Panc1 (cell line): ENCODE measurements around the gene LRRIQ1. TPM values are rescaled to one million over a fixed set of nuclear protein-coding genes. Genes with fewer than 3 reads are reported as not detected.

Experiments
- ATAC-seq: fragments of 200-7000 bp; cut with Tn5 transposase; 2 replicates; pipeline ENCODE4 v1.9.1; 2020; ENCODE audit warnings: mild to moderate bottlenecking, moderate library complexity
- BruUV-seq: library from RNA; stranded (reverse); fragments of 400-500 nt; replicated peaks from 2 replicates; lab custom pipeline; 2021; lab: Mats Ljungman, UMichigan
- CTCF ChIA-PET: fragments of 300-600 bp; sonication (Branson Sonifier 250); formaldehyde crosslinking; loops from one replicate; lab custom pipeline; 2022; ENCODE audit warnings: antibody characterized with exemption; lab: Charles Lee
- POLR2A ChIA-PET: fragments of 300-600 bp; sonication (Branson Sonifier 250); formaldehyde crosslinking; loops from one replicate; lab custom pipeline; 2022; ENCODE audit warnings: antibody characterized with exemption; lab: Charles Lee
- DNase-seq: peaks from one replicate; pipeline ENCODE4 v3.0.0-alpha.2; 2010; ENCODE audit warnings: low read depth, low spot score
- H3K27ac ChIP-seq: 2 replicates; pipeline ENCODE4 v1.5.1; 2011; ENCODE audit warnings: mild to moderate bottlenecking, low read length, inconsistent platforms
- H3K27me3 ChIP-seq: fragments of 200-500 bp; sonication (Bioruptor generic); 2 replicates; pipeline ENCODE4 v1.6.0; 2014; ENCODE audit warnings: low read length, inconsistent platforms; ENCODE audit not compliant: control insufficient read depth, insufficient read depth
- H3K36me3 ChIP-seq: fragments of 200-500 bp; sonication (Bioruptor generic); 2 replicates; pipeline ENCODE4 v1.5.1; 2014; ENCODE audit warnings: inconsistent platforms, mild to moderate bottlenecking, low read length, moderate library complexity; ENCODE audit not compliant: control insufficient read depth, insufficient read depth
- H3K4me1 ChIP-seq: 2 replicates; pipeline ENCODE4 v1.5.1; 2011; ENCODE audit warnings: inconsistent platforms, mild to moderate bottlenecking, low read length, moderate library complexity; ENCODE audit not compliant: control insufficient read depth, insufficient read depth
- H3K4me3 ChIP-seq, 2 experiments: 2 replicates each; pipeline ENCODE4 v1.5.1; 2011 to 2012; ENCODE audit warnings: low read depth in 2 of 2, low read length in 2 of 2, mild to moderate bottlenecking in 2 of 2, inconsistent platforms in 1 of 2, moderate library complexity in 1 of 2
- H3K9me3 ChIP-seq: fragments of 200-500 bp; sonication (Bioruptor generic); 2 replicates; pipeline ENCODE4 v1.5.1; 2014; ENCODE audit warnings: low read depth, mild to moderate bottlenecking, inconsistent platforms, low read length, moderate library complexity; ENCODE audit not compliant: control insufficient read depth, insufficient read depth
- CTCF ChIP-seq: fragments of 450-650 bp; IDR thresholded peaks from 2 replicates; pipeline ENCODE4 v1.5.1; 2017; ENCODE audit warnings: mild to moderate bottlenecking
- POLR2AphosphoS5 ChIP-seq: IDR thresholded peaks from 2 replicates; pipeline ENCODE4 v1.6.1; 2012; ENCODE audit warnings: mild to moderate bottlenecking, low read depth, low read length, moderate library complexity
- REST ChIP-seq, 2 experiments: IDR thresholded peaks; 2 replicates each; pipeline ENCODE4 v1.6.1; 2011 to 2012; ENCODE audit warnings: low read depth in 2 of 2, control low read depth in 1 of 2, low read length in 1 of 2, mild to moderate bottlenecking in 1 of 2, moderate library complexity in 1 of 2; ENCODE audit not compliant: insufficient read depth in 1 of 2
- SIN3A ChIP-seq: IDR thresholded peaks from 2 replicates; pipeline ENCODE4 v1.6.1; 2012; ENCODE audit warnings: low read depth, mild to moderate bottlenecking, low read length, moderate library complexity, borderline replicate concordance; ENCODE audit not compliant: insufficient read depth
- TCF7L2 ChIP-seq: IDR thresholded peaks from 2 replicates; pipeline ENCODE4 v1.6.1; 2011; ENCODE audit warnings: mild to moderate bottlenecking, low read depth, low read length, inconsistent platforms
- in situ Hi-C: cut with HindIII; loops from 2 replicates; pipeline ENCODE4 v1.10.0; 2016; ENCODE audit warnings: low sequenced_read_pairs, low pct_unique_long_range_greater_than_20kb
- intact Hi-C: fragments of 100-400 bp; cut with micrococcal nuclease; formaldehyde crosslinking; loops from one replicate; pipeline ENCODE4 v1.10.0; 2022; ENCODE audit not compliant: unreplicated experiment
- total RNA-seq: library from RNA; stranded (reverse); gene quantifications from one replicate; pipeline ENCODE4 v1.2.1, GENCODE V29; 2021; ENCODE audit not compliant: unreplicated experiment

Gene LRRIQ1
- total RNA-seq, 1 experiment from 2014 or later: 0.15 TPM

- Histone ChIP-seq H3K27ac (no peak overlapping the region), H3K4me3 (no peak overlapping the region), H3K4me1 (no peaks in the 10 kb centered on the region), H3K36me3 (no peaks in the 10 kb centered on the region), H3K9me3 (no peaks in the 10 kb centered on the region), H3K27me3 (no peaks in the 10 kb centered on the region)
- POLR2A ChIA-PET: no interaction called here
- no peak for TF ChIP-seq POLR2AphosphoS5
- no peak for TF ChIP-seq REST (IDR thresholded peaks at IDR 0.05; ENCODE audit: insufficient read depth in 1 of 2, low read depth in 2 of 2, low read length in 1 of 2)
- no peak for TF ChIP-seq CTCF
- no peak for TF ChIP-seq TCF7L2
- TF ChIP-seq SIN3A: no peak
- CTCF ChIA-PET: no interaction called here
- BruUV-seq: no TSS peak
- ATAC-seq (no peak), DNase-seq (no peak)
- intact Hi-C loops (no loop called here), in situ Hi-C loops (no loop called here)
Measured at GRCh38 chr12:85095501-85095900, 59.4 kb downstream of the LRRIQ1 start.

GRCh38 chr12:85130646-85131045 is 94.5 kb downstream of the LRRIQ1 start:
- Histone ChIP-seq H3K36me3 (no peaks in the 10 kb centered on the region), H3K27ac (no peak overlapping the region), H3K4me1 (no peaks in the 10 kb centered on the region), H3K27me3 (no peaks in the 10 kb centered on the region), H3K9me3 (no peaks in the 10 kb centered on the region), H3K4me3 (no peak overlapping the region)
- DNase-seq (no peak), ATAC-seq (no peak)
- in situ Hi-C loops: no loop called here
- CTCF ChIA-PET: no interaction called here
- BruUV-seq: no TSS peak
- no peak for TF ChIP-seq SIN3A
- TF ChIP-seq CTCF: no peak
- TF ChIP-seq TCF7L2: no peak
- POLR2A ChIA-PET: no interaction called here
- intact Hi-C loops: no loop called here
